RWPE1 (cell line): ENCODE data around the gene H2AZ1.
"Not testable (repeated sequence)": the region's sequence is repeated elsewhere in the genome, so short reads cannot be mapped to it uniquely, and the experiment has no call there.

Experiments
- CTCF ChIA-PET: fragments of 350-600 bp; sonication (Branson Sonifier 250); formaldehyde crosslinking; extraction: SDS; loops from one replicate; lab custom pipeline; 2021; lab: Yijun Ruan, JAX
- POLR2A ChIA-PET: fragments of 400-600 bp; formaldehyde crosslinking; extraction: SDS; loops from one replicate; lab custom pipeline; 2020; ENCODE audit warnings: antibody characterized with exemption; ENCODE audit not compliant: low non-redundant PET; lab: Yijun Ruan, JAX
- DNase-seq: peaks from one replicate; pipeline ENCODE4 v3.0.0; 2012; ENCODE audit warnings: low spot score
- H3K27ac ChIP-seq: fragments of 450-650 bp; 2 replicates; pipeline ENCODE4 v1.5.1; 2017
- CTCF ChIP-seq: fragments of 450-650 bp; conservative IDR thresholded peaks from 2 replicates; pipeline ENCODE4 v1.5.1; 2017; ENCODE audit warnings: low read depth, mild to moderate bottlenecking

The H2AZ1 gene

DNA sequence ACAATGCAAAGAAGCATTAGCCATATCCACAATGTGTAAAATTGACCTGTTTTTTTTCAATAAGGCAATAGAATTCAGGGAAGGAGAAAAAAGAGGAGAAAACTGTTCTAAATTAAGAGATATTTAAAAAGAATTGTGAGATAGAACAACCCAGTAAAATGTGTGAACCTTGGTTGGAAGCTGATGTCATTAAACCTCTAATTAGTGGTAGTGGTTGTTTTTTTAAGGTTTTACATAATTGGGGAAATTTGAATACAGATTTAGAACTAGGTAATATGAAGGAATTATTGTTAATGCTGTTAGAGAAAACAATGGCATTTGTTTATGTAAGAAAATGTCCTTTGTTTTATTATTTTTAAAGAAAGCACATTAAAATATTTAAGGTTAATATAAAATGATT, 15.1 kb upstream of the H2AZ1 start:
- CTCF ChIA-PET = no interaction called here
- no peak overlapping the region for H3K27ac ChIP-seq
- no peak for TF ChIP-seq CTCF
- DNase-seq = no peak
- POLR2A ChIA-PET = no interaction called here

DNA sequence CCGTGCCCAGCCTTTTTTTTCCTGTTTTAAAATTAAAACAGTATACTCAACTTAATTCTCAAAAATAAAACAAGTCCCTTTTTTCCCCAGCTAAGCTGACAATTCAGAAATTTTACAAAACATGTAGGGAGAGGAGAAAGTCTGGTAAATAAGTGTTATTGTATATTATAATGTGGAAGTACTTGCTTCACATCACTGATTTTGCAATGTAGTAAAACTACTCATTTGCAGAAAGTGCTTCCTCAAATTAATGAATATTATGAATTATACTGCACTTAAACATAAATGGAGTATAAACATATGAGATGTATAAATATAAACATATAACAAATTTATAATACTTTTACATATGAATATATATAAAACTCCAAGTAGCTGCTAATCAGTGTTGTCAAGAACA, 11.6 kb upstream of the H2AZ1 start:
- POLR2A ChIA-PET = no interaction called here
- H3K27ac ChIP-seq = no peak overlapping the region
- no peak for DNase-seq
- TF ChIP-seq CTCF = no peak
- CTCF ChIA-PET = interaction anchor here (0.7 kb wide), 1 partner anchor 104 kb away, joined by 3 read pairs; no protein-coding TSS in a partner anchor

- DNase-seq = no peak
- ChIA-PET POLR2A (no interaction called here), CTCF (no interaction called here)
- no peak overlapping the region for H3K27ac ChIP-seq
- TF ChIP-seq CTCF = no peak
Measured at GRCh38 chr4:99960648-99961047, 10.6 kb upstream of the H2AZ1 start.

GRCh38 chr4:99958207-99958606, 8.1 kb upstream of the H2AZ1 start:
- POLR2A ChIA-PET, H3K27ac ChIP-seq, DNase-seq, CTCF ChIA-PET: not testable (repeated sequence)

DNA sequence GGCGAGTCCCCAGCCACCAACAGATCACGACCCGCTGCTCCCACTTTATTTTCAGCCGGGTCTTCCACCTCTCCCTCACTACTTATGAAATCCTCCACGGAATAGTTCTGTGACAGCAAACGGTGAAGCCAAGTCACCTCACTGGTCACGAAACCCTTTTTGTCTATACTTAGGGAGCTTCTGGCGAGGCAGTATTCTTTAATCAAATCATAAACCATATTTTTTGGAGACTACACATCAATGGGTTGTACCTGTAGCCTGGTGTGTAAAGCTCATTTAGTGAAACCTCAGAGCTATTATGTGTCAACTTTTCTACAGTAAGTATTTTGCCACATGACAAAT, 809 bp upstream of the H2AZ1 start:
- peak overlapping the region; percentile 97 for H3K27ac ChIP-seq

DNA sequence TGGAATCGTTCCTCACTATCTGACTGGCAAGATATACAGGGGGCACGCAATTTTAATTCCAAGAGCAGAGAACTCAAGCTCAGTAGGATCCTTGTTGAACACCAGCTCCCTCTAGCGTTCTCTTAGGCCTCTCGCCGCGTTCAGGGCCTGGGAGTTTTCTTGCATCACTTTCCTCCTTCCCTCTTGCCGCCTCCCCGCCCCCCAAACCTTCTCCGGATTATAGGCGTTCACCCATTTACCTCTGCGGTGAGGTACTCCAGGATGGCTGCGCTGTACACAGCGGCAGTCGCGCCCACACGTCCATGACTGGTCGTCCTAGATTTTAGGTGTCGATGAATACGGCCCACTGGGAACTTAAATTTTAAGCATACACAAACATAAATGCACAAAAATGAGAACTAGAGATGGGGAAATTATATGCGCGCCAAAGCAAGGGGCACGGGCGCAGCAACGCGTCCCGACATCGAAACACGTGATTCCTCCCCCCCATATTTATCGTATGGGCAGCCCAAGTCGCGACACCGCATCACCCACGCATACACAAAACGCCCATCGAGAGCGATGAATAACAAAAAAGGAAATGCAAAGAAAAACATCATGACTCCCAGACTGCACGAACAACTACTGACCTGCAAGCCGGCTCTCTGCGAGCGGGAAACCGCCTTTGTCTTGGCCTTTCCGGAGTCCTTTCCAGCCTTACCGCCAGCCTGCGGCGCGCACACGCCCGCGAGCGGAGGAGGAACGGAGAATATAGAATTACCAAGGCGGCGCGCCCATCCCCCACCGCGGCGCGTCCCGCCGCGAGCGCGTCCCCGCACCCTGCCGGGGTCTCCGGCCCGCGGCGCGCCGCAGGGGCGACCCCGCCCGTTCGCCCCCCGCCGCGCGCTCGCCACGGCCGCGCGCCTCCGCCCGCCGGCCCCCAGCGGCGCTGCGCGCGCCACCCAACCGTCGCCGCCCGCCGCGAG, 759 bp downstream of the H2AZ1 start:
- DNase-seq = peak; percentile 82
- TF ChIP-seq CTCF = peak; percentile 90
- ChIA-PET CTCF (interaction anchor here (0.6 kb wide), 1 partner anchor 678 kb away, joined by 4 read pairs; no protein-coding TSS in a partner anchor), POLR2A (interaction anchor here (0.9 kb wide), 1 partner anchor 141 kb away, joined by 3 read pairs; no protein-coding TSS in a partner anchor)
- peak overlapping the region; percentile 97 for H3K27ac ChIP-seq

More for the DNA sequence above, 809 bp upstream of the H2AZ1 start:
- CTCF ChIA-PET = interaction anchor here (0.6 to 1.3 kb wide), 2 partner anchors 47 to 392 kb away, joined by 3 read pairs; no protein-coding TSS in a partner anchor
- no peak for TF ChIP-seq CTCF
- POLR2A ChIA-PET = interaction anchor here (0.6 kb wide), 1 partner anchor 1698 kb away, joined by 3 read pairs; no protein-coding TSS in a partner anchor
- DNase-seq = no peak

DNA sequence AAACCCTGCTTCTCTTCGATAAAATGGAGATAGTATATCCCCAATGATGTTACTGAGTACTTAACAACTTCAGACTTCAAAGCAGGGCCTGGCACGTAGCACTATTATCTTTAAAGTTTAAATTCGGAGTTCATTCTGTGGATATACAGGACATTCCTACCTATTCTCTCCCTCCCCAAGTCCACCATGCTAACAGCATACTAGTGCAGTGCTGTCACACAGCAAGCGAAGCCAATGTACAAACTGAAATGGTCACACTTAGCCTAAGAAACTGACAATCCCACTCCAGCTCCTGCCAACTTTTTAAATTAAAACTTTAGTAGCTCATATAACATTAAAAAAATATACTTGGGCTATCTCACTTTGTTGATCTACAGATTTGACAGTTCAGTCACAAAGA, 2.5 kb downstream of the H2AZ1 start:
- ChIA-PET POLR2A (no interaction called here), CTCF (interaction anchor here (0.7 kb wide), 1 partner anchor 124 kb away, joined by 3 read pairs; no protein-coding TSS in a partner anchor)
- TF ChIP-seq CTCF = no peak
- H3K27ac ChIP-seq = no peak overlapping the region
- no peak for DNase-seq
